PC-9 (cell line): ENCODE data around the gene DNAJC5.

Experiments used
- EZH2 ChIP-seq: fragments of 200-600 bp; sonication (generic); IDR thresholded peaks from 2 replicates; pipeline ENCODE4 v1.8.0; 2017; ENCODE audit warnings: antibody characterized with exemption, low read depth
- TF ChIP-seq, protein P1 (sequence below): fragments of 200-600 bp; sonication (generic); conservative IDR thresholded peaks from 2 replicates; pipeline ENCODE4 v1.6.1; 2017; ENCODE audit warnings: mixed run types, antibody characterized with exemption, mild to moderate bottlenecking, moderate library complexity

DNA sequence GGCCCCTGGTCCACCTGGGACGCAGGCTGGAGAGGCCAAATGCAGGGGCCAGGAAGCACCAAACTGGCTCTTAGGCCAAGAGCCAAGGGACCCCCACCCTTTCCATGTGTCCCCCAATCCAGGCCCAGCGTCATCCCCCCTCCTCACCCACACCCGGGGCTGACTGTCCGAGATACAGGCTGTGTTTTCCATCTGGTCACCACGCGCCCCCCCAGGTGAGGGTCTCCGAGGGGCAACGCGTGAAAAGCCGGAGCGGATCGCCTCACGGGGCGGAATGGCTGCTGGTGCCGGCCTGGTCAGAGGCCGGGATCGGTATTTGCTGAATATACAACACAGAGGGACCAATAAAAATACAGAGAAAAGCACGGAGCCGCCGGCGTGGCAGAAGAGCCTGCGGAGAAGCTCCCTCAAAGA lies 38.8 kb upstream of the DNAJC5 start:
- TF ChIP-seq, protein P1, sequence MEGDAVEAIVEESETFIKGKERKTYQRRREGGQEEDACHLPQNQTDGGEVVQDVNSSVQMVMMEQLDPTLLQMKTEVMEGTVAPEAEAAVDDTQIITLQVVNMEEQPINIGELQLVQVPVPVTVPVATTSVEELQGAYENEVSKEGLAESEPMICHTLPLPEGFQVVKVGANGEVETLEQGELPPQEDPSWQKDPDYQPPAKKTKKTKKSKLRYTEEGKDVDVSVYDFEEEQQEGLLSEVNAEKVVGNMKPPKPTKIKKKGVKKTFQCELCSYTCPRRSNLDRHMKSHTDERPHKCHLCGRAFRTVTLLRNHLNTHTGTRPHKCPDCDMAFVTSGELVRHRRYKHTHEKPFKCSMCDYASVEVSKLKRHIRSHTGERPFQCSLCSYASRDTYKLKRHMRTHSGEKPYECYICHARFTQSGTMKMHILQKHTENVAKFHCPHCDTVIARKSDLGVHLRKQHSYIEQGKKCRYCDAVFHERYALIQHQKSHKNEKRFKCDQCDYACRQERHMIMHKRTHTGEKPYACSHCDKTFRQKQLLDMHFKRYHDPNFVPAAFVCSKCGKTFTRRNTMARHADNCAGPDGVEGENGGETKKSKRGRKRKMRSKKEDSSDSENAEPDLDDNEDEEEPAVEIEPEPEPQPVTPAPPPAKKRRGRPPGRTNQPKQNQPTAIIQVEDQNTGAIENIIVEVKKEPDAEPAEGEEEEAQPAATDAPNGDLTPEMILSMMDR: no peak
- no peak for TF ChIP-seq EZH2
